Measurements from ENCODE around the gene PACSIN3.

- TF ChIP-seq CTCF (optimal IDR thresholded peaks at IDR 0.05 in 1 of 3, IDR thresholded peaks at IDR 0.05 in 1 of 3, conservative IDR thresholded peaks at IDR 0.05 in 1 of 3; ENCODE audit: extremely low read depth in 1 of 3, insufficient read depth in 2 of 3, low read length in 3 of 3) (no peak), EZH2 (IDR thresholded peaks at IDR 0.05; ENCODE audit: low read length) (no peak)
These were observed 27.8 kb upstream of the PACSIN3 start for GRCh38 chr11:47213950-47214565.
